Measurements from ENCODE around the gene JUNB. TPM values are rescaled to one million over a fixed set of nuclear protein-coding genes. Genes with fewer than 3 reads are reported as not detected.

Gene JUNB
- total RNA-seq, 3 donors from 2014 or later (not counting 1 experiment from before 2014, with no cell fraction given): 781 to 903 (median 859) TPM

DNA sequence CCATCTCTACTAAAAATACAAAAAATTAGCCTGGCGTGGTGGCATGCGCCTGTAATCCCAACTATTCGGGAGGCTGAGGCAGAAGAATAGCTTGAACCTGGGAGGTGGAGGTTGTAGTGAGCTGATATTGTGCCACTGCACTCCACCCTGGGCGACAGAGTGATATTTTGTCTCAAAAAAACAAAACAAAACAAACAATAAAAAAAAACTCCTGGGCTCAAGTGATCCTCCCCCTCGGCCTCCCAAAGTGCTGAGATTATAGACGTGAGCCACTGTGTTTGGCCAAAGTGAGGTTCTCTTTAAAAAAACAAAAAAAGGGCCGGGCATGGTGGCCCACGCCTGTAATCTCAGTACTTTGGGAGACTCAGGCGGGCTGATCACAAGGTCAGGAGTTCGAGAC lies 3.8 kb upstream of the JUNB start:
- WGBS (ENCODE audit: insufficient coverage): 81% methylated on average over 7 of the region's 10 CpGs
- Mint-ChIP-seq H3K27me3 (ENCODE audit: low read depth in 2 of 2) (no peaks in the 10 kb centered on the region), H3K36me3 (no peaks in the 10 kb centered on the region), H3K9me3 (no peaks in the 10 kb centered on the region), H3K4me3 (no peak overlapping the region), H3K4me1 (peaks cover 19 to 26% of the 10 kb centered on the region in 2 donors), H3K27ac (no peak overlapping the region)
- Histone ChIP-seq H3K27me3 (ENCODE audit: control insufficient read depth, insufficient read depth, low read length) (no peaks in the 10 kb centered on the region), H3K9me3 (ENCODE audit: control insufficient read depth, insufficient read depth, low read length) (no peaks in the 10 kb centered on the region), H3K4me3 (ENCODE audit: low read length) (no peak overlapping the region), H3K4me1 (ENCODE audit: control insufficient read depth, insufficient read depth, low read length) (peaks cover 71% of the 10 kb centered on the region), H3K27ac (ENCODE audit: low read length) (no peak overlapping the region), H3K36me3 (ENCODE audit: control insufficient read depth, insufficient read depth, low read length) (no peaks in the 10 kb centered on the region)
- intact Hi-C loops (cut with micrococcal nuclease): loop anchor here (5.0 to 10.0 kb wide), 2 partner anchors 257 to 315 kb away; partner anchors contain the start of gene LYL1
- no peak for DNase-seq
- no peak for ATAC-seq
- TF ChIP-seq, protein P1, sequence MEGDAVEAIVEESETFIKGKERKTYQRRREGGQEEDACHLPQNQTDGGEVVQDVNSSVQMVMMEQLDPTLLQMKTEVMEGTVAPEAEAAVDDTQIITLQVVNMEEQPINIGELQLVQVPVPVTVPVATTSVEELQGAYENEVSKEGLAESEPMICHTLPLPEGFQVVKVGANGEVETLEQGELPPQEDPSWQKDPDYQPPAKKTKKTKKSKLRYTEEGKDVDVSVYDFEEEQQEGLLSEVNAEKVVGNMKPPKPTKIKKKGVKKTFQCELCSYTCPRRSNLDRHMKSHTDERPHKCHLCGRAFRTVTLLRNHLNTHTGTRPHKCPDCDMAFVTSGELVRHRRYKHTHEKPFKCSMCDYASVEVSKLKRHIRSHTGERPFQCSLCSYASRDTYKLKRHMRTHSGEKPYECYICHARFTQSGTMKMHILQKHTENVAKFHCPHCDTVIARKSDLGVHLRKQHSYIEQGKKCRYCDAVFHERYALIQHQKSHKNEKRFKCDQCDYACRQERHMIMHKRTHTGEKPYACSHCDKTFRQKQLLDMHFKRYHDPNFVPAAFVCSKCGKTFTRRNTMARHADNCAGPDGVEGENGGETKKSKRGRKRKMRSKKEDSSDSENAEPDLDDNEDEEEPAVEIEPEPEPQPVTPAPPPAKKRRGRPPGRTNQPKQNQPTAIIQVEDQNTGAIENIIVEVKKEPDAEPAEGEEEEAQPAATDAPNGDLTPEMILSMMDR (IDR thresholded peaks at IDR 0.05): no peak

DNA sequence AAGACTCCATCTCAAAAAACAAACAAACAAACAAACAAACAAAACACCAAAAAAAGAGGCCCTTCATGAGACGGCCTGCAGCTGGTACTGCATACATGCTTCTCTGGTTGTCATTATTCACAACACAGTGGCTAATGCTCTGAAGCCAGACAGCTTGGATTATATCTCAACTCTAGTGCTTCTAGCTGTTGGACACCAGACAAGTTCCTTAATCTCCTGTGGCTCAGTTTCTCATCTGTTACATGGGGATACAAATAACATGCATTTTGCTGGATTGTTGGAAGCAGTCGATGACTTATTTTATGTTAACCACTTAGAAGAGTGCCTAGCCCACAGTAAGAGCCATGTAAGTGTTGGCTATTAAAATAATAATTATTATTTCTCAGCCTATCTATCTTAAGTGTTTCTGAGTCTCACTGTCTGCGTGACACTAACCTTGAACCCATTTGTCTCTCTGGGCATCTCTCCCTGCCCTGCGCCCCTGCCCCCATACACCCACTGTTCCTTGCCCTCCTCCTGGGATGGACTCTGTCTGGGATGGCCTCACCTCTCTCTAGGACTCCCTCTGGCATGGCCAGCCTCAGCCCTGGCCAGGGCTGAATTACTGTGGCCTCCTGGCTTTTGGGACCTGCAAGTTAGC lies 3.1 kb upstream of the JUNB start:
- Histone ChIP-seq H3K27me3 (ENCODE audit: control insufficient read depth, insufficient read depth, low read length) (no peaks in the 10 kb centered on the region), H3K9me3 (ENCODE audit: control insufficient read depth, insufficient read depth, low read length) (no peaks in the 10 kb centered on the region), H3K36me3 (ENCODE audit: control insufficient read depth, insufficient read depth, low read length) (no peaks in the 10 kb centered on the region), H3K27ac (ENCODE audit: low read length) (peak overlapping the region; percentile 93), H3K4me3 (ENCODE audit: low read length) (no peak overlapping the region), H3K4me1 (ENCODE audit: control insufficient read depth, insufficient read depth, low read length) (peaks cover 65% of the 10 kb centered on the region)
- Mint-ChIP-seq H3K36me3 (no peaks in the 10 kb centered on the region), H3K9me3 (no peaks in the 10 kb centered on the region), H3K4me1 (peaks cover 19 to 27% of the 10 kb centered on the region in 2 donors), H3K4me3 (no peak overlapping the region), H3K27me3 (ENCODE audit: low read depth in 2 of 2) (no peaks in the 10 kb centered on the region), H3K27ac (peak overlapping the region; percentile 97 to 99)
- DNase-seq (peak in 1 of 2 donors; percentile 22), ATAC-seq (no peak)
- intact Hi-C loops (cut with micrococcal nuclease): loop anchor here (5.0 to 10.0 kb wide), 2 partner anchors 257 to 314 kb away; partner anchors contain the start of gene LYL1
- 87% methylated on average over 3 of the region's 4 CpGs for WGBS (ENCODE audit: insufficient coverage)
- TF ChIP-seq, protein P1 (IDR thresholded peaks at IDR 0.05): no peak

DNA sequence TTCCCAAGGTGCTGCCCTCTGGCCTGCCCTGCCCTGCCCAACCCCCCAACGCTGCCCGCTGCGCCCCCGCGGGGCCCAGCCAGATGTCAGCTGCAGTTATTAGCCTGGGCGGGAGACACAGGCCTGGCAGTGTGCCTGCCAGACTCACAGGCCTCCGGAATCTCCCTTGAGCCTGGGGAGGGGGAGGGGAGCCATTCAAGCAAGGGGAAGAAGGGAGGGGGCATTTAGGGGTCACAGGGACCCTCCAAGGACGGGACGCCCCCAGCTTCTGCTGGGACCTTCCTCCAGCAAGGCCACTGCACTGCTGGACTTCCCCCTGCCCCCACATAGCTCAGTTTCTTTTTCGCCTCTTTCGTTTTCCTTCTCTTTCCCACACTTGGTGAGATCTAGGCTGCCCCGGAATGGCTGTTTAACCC lies 2.6 kb upstream of the JUNB start:
- TF ChIP-seq, protein P1 (IDR thresholded peaks at IDR 0.05): no peak
- Histone ChIP-seq H3K4me1 (ENCODE audit: control insufficient read depth, insufficient read depth, low read length) (peaks cover 59% of the 10 kb centered on the region), H3K27me3 (ENCODE audit: control insufficient read depth, insufficient read depth, low read length) (no peaks in the 10 kb centered on the region), H3K27ac (ENCODE audit: low read length) (peak overlapping the region; percentile 93), H3K4me3 (ENCODE audit: low read length) (peak overlapping the region; percentile 40), H3K9me3 (ENCODE audit: control insufficient read depth, insufficient read depth, low read length) (no peaks in the 10 kb centered on the region), H3K36me3 (ENCODE audit: control insufficient read depth, insufficient read depth, low read length) (no peaks in the 10 kb centered on the region)
- H3K36me3 Mint-ChIP-seq: no peaks in the 10 kb centered on the region
- WGBS (ENCODE audit: insufficient coverage): 16% methylated on average over 11 of the region's 12 CpGs
- H3K4me3 Mint-ChIP-seq: peak overlapping the region; percentile 86
- DNase-seq (peak; percentile 51 to 84), ATAC-seq (no peak)
- H3K27ac Mint-ChIP-seq: peak overlapping the region; percentile 97 to 99
- intact Hi-C loops (cut with micrococcal nuclease): loop anchor here (5.0 to 10.0 kb wide), 2 partner anchors 256 to 314 kb away; partner anchors contain the start of gene LYL1
- H3K27me3 Mint-ChIP-seq (ENCODE audit: low read depth in 2 of 2): no peaks in the 10 kb centered on the region
- H3K9me3 Mint-ChIP-seq: no peaks in the 10 kb centered on the region
- H3K4me1 Mint-ChIP-seq: peaks cover 19 to 30% of the 10 kb centered on the region in 2 donors
